PC-3 (cell line): ENCODE measurements around the gene DNAH10.

Experiments used
- CTCF ChIP-seq: fragments of 300-600 bp; sonication (generic); conservative IDR thresholded peaks from 2 replicates; pipeline ENCODE4 v1.5.1; 2017; ENCODE audit warnings: antibody characterized with exemption, low read depth, mild to moderate bottlenecking, low read length
- EZH2 ChIP-seq: fragments of 300-600 bp; sonication (generic); IDR thresholded peaks from one replicate; pipeline ENCODE4 v1.6.1; 2017; ENCODE audit warnings: antibody characterized with exemption, mild to moderate bottlenecking, low read length; ENCODE audit not compliant: unreplicated experiment

GRCh38 chr12:123858176-123858575, 96.1 kb downstream of the DNAH10 start:
- TF ChIP-seq CTCF (no peak), EZH2 (no peak)
